GM19328 (cell line): ENCODE measurements around the gene REC114.

ENCODE experiments used
- ATAC-seq: cut with Tn5 transposase; IDR thresholded peaks from one replicate; pipeline ENCODE4 v1.9.1; 2021; ENCODE audit warnings: mild to moderate bottlenecking, moderate library complexity; ENCODE audit not compliant: unreplicated experiment

Gene REC114

GRCh38 chr15:73601451-73602445, 158.8 kb downstream of the REC114 start:
- no peak for ATAC-seq

GRCh38 chr15:73602446-73602843, 159.5 kb downstream of the REC114 start:
- no peak for ATAC-seq

- ATAC-seq: no peak
Observed at GRCh38 chr15:73602992-73603391, 160.0 kb downstream of the REC114 start.

GRCh38 chr15:73604477-73604876, 161.5 kb downstream of the REC114 start:
- no peak for ATAC-seq

GRCh38 chr15:73605759-73606436, 162.9 kb downstream of the REC114 start:
- ATAC-seq: no peak

- no peak for ATAC-seq
Observed at GRCh38 chr15:73607405-73607804, 164.4 kb downstream of the REC114 start.

GRCh38 chr15:73607843-73608242, 164.9 kb downstream of the REC114 start:
- ATAC-seq: no peak

- no peak for ATAC-seq
Observed at GRCh38 chr15:73608475-73608874, 165.5 kb downstream of the REC114 start.

GRCh38 chr15:73608941-73609340, 166.0 kb downstream of the REC114 start:
- no peak for ATAC-seq
